HG02840 (cell line): ENCODE data around the gene PTPN13.

Source experiments
- ATAC-seq: cut with Tn5 transposase; IDR thresholded peaks from one replicate; pipeline ENCODE4 v1.9.1; 2021; ENCODE audit warnings: mild to moderate bottlenecking, moderate library complexity, moderate number of reproducible peaks; ENCODE audit not compliant: unreplicated experiment, low FRiP score

PTPN13 gene

DNA sequence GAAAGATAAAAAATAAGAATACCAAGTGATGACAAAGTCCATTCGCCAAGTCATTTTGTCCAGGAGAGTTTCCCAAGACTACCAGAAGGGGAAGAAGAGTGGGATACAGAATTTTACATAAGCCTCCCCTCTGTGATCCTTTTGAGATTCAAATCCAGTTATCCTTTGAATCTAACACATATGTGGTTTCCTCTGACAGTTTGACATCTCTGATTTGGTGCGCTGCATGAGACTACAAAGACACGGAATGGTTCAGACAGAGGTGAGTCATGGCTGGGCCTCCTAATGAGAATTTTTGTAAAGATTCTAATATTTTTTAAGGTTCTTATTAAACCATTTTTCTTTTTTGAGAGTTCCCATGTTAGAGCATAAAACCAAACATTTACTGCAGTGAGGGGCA, 216.7 kb downstream of the PTPN13 start:
- ATAC-seq: no peak

DNA sequence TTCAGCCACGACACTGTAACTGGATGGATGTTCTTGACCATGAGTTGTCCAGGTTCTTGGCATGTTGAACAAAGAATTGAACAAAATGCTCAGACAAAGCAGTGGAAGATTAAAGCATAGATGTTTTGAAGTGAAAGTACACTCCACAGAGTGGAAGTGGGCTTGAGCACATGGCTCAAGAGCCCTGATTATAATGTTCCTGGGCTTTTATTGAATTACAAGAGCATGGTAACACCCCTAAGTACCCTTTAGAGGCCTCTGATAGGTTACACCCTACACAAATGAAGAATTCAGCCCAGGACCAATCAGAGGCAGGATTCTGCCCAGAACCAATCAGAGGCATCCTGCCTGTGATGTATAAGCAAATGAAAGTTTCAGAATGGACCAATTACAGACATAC, 221.5 kb downstream of the PTPN13 start:
- no peak for ATAC-seq

DNA sequence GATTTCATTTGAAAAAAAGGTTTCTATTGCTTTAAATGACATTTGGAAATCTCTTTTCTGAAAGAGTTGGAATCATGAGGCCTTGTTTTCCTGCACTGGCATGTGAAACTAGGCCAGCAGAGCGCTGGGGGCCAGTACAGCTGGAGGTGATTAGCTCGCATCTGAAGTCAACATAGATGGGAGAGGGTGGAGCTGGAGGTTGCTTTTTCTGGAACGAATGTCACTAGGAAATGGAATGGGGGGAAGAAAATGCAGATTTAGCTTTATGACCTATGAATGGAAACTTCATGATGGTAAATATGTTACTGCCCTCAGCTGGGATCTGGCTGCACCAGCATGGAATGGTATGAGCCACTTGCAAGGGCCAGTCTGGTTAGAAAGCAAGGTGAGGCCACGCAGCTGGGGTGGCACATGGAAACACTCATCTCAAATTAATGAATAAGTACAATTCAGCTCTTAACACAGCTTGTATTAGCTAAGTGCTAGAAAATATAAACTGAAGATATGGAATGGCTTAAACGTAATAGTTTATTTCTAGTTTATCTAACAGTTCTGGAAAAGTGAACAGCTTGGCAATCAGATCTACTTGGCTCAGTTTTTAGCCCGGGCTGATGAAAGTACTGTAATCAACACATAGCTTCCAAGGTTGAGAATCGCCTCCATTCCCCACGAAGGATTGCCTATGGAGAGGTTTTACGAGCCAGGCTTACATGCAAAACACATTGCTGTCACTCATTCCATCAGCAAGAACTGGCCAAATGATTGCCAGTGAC, 222.6 kb downstream of the PTPN13 start:
- no peak for ATAC-seq

DNA sequence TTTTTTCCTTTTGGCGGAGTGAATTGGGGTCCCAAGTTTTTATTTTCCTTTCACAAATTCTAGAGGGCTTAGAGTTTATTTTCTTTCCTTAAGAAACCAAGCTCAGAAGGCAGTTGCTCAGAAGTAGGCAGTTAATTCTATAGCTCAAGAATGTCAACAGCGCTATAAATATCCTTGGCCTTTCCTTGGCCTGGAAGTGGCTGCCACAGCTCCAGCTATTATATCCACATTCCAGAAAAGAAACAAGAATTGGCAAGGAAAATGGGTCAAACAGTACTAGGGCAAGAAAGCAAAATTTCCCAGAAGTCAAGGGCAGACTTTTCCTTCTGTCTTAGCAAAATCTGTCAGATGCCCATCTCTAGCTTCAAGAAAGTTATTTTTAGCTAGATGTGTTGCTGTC, 224.1 kb downstream of the PTPN13 start:
- ATAC-seq: no peak

DNA sequence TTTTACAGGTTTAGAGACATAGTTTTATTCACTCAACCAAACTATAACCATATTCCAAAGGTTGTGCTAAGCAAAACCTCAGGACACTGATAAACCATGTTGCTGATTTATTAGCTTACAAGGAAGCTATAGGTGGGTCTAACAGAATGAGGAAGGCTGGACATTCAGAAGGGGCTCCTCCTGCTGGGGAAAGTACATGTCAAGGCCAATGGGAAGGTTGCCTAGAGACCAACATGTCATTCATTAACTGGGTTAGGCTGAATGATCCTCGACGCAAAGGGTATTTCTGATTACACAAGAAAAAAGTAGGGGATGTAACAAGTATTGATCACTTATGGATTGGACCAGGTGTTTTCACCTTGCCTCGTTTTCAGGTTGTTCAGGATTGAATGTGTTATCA, 224.7 kb downstream of the PTPN13 start:
- no peak for ATAC-seq

DNA sequence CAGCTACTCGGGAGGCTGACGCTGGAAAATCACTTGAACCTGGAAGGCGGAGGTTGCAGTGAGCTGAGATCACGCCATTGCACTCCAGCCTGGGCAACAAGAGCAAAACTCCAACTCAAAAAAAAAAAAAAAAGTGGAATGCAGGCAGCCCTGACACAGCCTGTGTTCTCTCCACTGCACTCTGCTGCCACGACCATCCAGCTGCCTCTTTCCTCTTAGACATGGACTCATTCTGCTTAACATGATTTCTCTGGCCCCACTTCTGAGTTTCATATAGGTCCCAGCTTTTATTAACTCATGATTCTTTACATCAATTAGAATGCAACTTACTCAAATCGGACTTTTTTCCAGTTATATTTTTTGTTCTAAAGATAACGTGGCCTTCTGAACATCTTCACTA, 225.4 kb downstream of the PTPN13 start:
- no peak for ATAC-seq

DNA sequence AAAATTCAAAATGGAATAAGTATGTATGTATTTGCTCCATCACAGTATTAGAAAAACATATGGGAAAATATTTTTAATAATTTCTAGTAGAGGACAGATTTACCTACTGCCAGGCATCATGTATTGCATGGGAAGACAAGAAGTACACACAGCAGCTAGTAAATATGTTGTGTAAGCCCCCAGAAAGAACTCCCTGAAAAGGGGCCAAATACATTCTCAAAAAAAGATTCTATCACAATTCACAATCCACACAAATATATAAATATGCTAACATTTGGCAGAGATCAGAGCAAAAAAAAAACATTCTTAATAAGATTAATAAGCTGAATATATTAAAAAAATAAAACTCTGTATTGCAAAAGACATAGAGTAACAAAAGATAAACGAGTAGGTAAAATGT, 227.0 kb downstream of the PTPN13 start:
- ATAC-seq: no peak

DNA sequence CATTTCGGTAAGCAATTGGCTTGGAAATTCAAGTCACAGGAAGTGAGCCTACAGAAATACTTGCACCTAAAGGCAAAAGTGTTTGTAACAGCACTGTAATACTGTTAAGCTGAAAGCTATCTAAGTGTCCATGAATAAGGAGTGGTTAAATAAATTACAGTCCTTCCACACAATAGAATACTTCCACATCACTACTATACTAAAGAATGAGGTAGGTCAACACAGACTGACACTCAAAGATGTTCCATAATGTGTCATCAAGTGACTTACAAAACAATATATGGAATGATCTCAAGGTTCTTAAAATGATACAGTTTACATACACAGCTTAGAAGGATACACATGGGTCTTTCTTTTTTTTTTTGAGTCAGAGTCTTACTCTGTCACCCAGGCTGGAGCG, 228.0 kb downstream of the PTPN13 start:
- ATAC-seq: no peak

DNA sequence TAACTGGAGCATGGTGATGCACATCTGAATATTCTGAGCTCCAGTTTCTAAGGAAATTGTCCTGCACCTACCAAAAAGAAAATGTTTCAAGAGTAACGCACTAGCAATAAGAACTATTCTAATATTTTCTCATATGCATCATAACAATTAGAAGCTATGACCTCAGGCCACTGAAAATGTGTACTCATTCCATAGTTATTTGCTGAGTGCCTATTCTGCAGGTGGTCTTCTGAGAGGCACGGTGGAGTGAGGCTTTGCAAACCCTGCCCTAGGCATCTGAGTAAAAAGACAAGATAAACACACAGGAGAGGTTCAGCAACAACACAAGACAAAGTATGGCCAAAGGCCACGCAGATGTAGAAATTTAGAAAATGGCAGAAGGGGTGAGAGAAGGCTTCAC, 231.4 kb downstream of the PTPN13 start:
- ATAC-seq: no peak

DNA sequence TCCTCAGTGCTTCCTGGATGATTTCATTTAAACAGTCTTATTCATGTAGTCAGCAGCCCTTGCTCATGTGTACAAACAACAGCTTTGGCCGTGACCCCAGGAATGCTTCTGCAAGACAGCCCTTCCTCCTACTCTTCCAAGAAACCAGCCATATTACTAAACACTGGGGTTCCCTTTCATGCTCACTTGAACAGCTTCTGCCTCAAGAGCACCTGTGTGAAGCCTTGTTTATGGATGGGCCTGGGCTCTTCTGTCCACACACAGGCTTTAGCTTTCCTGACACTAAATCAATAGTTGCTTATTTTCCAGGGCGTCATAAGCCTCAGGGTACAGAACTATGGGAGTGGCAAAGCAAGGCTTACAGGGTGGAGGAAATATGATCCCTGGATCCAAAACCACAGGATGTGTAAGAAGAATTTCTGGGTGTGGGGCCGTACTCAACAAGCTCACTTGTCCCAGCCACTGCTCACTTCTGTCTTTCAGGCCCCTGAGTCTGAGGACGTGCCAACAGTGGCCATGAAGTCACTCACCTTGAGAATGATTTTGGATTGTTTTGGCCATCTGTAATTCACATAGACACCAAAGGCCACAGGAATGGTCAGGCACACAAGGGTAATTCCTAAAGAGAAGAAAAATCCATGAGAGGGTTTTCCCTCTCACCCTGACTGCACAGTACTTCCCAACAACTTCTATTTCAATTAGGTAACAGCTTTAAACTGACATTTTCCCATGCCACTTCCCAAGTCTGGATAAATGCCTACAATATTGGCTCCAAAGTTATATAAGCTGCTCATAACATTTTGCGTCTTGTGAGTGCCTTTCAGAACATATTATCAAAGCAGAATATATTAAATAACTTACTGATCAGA, 237.4 kb downstream of the PTPN13 start:
- ATAC-seq: no peak

DNA sequence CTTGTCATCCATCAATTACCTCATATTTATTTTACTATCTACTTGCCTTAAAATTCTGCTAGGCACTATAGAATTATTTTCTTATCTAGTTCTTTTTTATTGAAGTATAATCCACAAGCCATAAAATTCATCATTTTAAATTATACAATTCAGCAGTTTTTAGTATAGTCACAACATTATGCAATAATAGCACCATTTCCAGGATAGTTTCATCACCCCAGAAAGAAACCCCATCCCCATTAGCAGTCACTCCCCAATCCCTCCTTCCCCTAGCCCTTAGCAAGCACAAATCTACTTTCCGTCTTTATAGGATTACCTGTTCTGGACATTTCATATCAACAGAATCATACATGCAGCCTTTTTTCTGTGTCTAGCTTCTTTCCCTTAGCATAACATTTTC, 239.5 kb downstream of the PTPN13 start:
- ATAC-seq: no peak

DNA sequence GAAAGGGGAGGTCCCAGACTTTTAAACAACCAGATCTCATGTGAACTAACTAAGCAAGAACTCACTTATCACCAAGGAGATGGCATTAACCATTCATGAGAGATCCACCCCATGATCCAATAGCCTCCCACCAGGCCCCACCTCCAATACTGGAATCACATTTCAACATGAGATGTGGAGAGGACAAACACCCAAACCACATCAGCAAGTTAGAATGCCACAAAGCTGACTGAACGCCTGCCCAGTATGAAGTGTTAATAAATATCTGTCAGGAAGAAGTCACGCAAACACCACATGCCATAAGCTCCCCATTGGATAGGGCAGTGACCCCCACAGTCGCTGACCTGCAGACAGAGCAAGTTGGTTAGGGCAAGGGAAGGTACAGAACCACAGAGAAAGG, 240.8 kb downstream of the PTPN13 start:
- no peak for ATAC-seq

DNA sequence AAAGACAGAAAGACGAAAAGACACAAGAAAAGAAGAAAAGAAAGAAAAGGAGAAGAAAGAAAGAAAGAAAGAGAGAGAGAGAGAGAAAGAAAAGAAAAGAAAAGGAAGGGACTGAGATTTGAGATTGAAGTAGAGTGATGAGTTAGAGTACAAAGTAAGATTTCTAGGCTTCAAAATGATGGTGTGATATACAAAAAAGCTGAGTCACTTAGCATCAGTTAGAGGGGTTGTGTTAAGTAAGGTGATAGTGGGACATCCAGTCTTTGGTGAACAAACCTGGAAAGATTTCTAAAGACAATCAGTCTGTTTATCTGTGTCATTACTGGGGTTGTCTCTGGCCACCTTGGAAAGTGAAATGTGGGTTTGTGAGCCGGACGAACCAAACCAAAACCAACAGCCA, 241.6 kb downstream of the PTPN13 start:
- no peak for ATAC-seq

DNA sequence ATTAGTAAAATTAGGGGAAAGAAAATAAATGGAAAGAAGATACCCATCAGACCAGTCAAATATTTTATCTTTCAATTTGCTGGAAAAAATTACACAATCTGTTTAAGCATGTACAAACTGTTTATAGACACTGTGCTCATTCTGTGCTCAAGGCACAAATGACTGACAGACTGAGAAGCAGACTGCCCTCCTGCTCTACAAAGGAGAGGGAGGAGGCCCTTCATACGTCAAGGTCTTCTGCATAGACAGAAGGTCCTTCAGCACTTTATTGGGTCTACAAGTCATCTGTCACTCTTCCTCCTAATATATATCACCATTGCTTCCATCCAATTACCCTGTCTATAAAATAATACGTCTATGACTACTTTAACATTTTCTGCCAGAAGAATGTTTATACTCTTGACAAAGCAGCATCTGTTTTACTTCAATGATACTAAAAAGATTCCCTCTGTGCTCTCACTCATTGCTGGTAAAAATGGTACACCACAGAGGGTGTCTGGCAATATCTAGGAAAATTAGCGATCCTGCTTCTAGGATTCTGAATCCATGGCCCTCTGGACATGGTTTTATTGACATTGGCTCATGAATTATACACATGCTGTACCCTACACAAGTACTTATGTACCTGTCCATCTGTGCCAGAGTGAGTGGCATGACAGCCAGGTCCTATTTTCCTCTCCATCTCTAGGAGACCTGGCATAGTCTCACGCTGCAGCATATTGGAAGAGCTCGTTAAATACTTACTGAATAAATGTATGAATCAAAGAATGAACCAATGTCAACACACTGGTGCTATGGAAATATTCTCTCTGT, 243.8 kb downstream of the PTPN13 start:
- no peak for ATAC-seq

DNA sequence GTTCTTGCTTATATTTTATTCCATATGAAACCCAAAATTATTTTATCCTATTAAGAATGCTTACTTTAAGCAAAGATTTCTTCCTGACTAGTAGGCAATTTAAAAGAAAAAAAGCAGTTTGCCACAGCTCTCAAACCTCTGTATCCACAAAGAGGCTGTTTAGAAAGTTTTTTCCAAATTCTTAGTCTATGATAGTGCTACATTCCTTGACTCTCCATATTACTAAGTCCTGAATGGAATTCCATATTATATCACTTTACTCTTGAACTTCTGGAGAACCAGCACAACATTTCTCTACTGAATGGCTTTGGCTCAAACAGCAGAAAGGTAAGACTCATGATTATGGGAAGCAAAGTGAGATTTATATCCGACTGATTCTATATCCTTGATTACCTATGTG, 246.7 kb downstream of the PTPN13 start:
- no peak for ATAC-seq

DNA sequence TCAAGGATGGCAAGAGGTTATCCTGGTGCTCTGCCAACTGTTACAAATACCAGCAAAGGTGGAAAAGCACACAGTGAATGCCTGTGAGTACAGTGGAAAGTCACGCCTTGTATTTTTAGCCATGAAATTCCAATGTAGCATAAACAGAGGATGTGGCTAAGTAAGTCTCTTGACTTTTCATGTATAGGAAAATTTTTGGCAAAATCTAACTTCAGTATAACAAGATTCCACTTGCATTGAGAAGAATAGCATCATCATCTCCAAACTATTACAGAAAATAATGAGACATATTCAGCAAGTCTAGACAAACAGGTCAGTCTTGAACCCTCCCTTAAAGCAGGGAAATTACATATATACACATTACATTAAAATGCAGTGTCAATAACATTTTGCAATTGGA, 247.2 kb downstream of the PTPN13 start:
- no peak for ATAC-seq

DNA sequence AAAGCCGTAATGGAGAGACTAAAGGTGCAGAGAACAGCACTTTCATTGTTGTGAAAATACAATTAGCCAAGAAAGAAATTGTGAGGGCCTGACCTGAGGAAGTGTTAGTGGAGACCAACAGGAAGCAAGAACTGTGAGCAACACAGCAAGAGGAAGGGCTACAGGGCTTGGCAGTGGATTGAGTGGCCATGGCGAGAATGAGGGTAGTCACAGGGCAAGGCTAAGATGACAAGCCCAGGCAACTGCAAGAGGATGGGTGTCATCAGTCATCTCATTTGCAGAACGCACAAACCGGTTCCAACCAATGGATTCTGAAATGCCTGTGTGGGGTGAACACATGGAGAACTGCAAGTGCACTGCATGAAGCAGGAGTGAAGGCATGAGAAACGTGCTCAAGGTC, 251.5 kb downstream of the PTPN13 start:
- ATAC-seq: no peak

DNA sequence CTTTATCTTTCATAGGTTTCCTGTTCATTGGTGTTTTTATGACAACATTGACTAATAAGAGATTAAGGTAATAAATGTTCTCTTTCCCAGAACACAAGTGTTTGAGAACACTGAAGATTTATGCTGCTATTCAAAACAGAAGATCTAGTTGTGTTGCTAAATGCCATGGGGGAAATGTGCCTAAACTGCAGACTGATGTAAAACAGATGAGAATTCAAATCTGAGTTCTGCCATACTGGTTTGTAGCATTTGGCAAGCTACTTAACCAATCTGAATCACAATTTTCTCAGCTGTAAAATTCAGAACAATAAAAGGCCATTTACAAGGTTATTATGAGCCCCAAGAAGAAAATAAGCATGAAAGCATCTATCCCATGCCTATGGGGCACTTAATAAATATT, 252.8 kb downstream of the PTPN13 start:
- no peak for ATAC-seq

DNA sequence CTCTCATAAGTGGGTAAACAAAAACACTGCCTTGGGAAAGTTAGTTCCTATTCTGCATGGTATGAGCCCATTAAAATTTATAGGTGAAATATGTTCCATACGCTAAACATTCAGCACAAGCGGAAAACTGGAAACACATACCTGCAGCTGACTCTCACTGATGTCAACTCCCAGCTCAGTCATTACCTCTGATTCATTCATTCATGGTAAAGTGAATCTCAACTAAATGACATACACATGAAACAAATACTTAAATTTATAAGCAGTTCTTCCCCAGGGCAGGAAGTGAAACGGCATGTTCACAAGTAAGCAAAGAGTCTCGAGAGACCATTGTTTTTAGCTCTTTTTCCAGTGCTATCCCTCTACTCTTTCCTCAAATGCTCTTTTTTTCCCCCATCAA, 253.5 kb downstream of the PTPN13 start:
- no peak for ATAC-seq

DNA sequence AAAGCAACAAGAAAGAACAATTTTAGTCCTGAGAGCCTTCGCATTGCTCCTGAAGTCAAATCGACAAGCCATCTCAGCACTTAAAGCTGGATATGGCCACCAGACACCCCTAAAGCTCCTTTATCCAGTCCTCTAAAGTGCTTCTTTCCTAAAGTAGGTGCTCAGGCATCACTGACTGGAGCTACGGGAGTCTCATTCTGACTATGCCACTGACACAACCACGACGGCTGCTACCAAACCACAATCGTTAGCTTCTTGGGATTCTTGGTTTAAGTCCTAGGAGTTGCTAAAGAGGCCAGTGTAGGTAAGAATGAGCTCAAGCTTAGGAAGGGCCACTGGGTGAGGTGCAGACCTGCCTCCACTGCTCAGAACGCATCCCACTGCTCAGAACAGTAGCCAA, 254.0 kb downstream of the PTPN13 start:
- no peak for ATAC-seq
